HEK293T (cell line): Measurements from ENCODE around the gene UBE2L6.
A peak's percentile ranks its signal among the peaks of the same experiment; 100 is the strongest.

Experiments used
- CTCF ChIA-PET: fragments of 350-600 bp; formaldehyde crosslinking; extraction: SDS; loops from one replicate; lab custom pipeline; 2021; ENCODE audit warnings: antibody characterized with exemption, inconsistent platforms; lab: Yijun Ruan, JAX
- POLR2A ChIA-PET: fragments of 350-600 bp; formaldehyde crosslinking; extraction: SDS; loops from one replicate; lab custom pipeline; 2020; ENCODE audit warnings: antibody characterized with exemption, inconsistent platforms; lab: Yijun Ruan, JAX
- DNase-seq: peaks from one replicate; pipeline ENCODE4 v3.0.0; 2012; ENCODE audit warnings: mixed read lengths; ENCODE audit errors: extremely low spot score
- ARNT ChIP-seq: fragments of 450-650 bp; IDR thresholded peaks from 2 replicates; pipeline ENCODE4 v1.6.1; 2017; ENCODE audit warnings: mild to moderate bottlenecking
- BHLHE40 ChIP-seq: fragments of 450-650 bp; IDR thresholded peaks from 2 replicates; pipeline ENCODE4 v1.6.1; 2016; ENCODE audit warnings: mild to moderate bottlenecking, moderate library complexity, borderline replicate concordance
- CTBP1 ChIP-seq: fragments of 450-650 bp; IDR thresholded peaks from 2 replicates; pipeline ENCODE4 v1.6.1; 2016; ENCODE audit warnings: borderline replicate concordance
- ELF4 ChIP-seq: fragments of 450-650 bp; IDR thresholded peaks from 2 replicates; pipeline ENCODE4 v1.6.1; 2017; ENCODE audit warnings: antibody characterized with exemption
- FOXA1 ChIP-seq: fragments of 450-650 bp; IDR thresholded peaks from 2 replicates; pipeline ENCODE4 v1.6.1; 2016; ENCODE audit warnings: mild to moderate bottlenecking
- FOXK2 ChIP-seq: fragments of 450-650 bp; IDR thresholded peaks from 2 replicates; pipeline ENCODE4 v1.6.1; 2016; ENCODE audit warnings: mild to moderate bottlenecking
- FOXM1 ChIP-seq: fragments of 450-650 bp; IDR thresholded peaks from 2 replicates; pipeline ENCODE4 v1.6.1; 2017; ENCODE audit warnings: mild to moderate bottlenecking, borderline replicate concordance
- HDGF ChIP-seq: fragments of 450-650 bp; IDR thresholded peaks from 2 replicates; pipeline ENCODE4 v1.6.1; 2017; ENCODE audit warnings: antibody characterized with exemption, borderline replicate concordance
- L3MBTL2 ChIP-seq: fragments of 450-650 bp; conservative IDR thresholded peaks from 2 replicates; pipeline ENCODE4 v1.6.1; 2016; ENCODE audit warnings: mild to moderate bottlenecking
- LEF1 ChIP-seq: fragments of 450-650 bp; IDR thresholded peaks from 2 replicates; pipeline ENCODE4 v1.6.1; 2017; ENCODE audit warnings: mild to moderate bottlenecking, borderline replicate concordance
- NFRKB ChIP-seq: fragments of 450-650 bp; IDR thresholded peaks from 2 replicates; pipeline ENCODE4 v1.6.1; 2016; ENCODE audit warnings: mild to moderate bottlenecking, moderate library complexity
- PKNOX1 ChIP-seq: fragments of 450-650 bp; IDR thresholded peaks from 2 replicates; pipeline ENCODE4 v1.6.1; 2016
- SP1 ChIP-seq: fragments of 450-650 bp; IDR thresholded peaks from 2 replicates; pipeline ENCODE4 v1.6.1; 2017
- SUZ12 ChIP-seq: fragments of 450-650 bp; IDR thresholded peaks from 2 replicates; pipeline ENCODE4 v1.6.1; 2016; ENCODE audit warnings: mild to moderate bottlenecking
- TARDBP ChIP-seq: fragments of 450-650 bp; IDR thresholded peaks from 2 replicates; pipeline ENCODE4 v1.6.1; 2016
- ZNF384 ChIP-seq: fragments of 450-650 bp; IDR thresholded peaks from 2 replicates; pipeline ENCODE4 v1.6.1; 2016

UBE2L6 gene

GRCh38 chr11:57567515-57568329 is at the start of gene UBE2L6:
TSS of gene UBE2L6 (minus strand) at chr11:57567672. CDS start at chr11:57567611, 61 bp downstream.
- TF ChIP-seq FOXK2: no peak
- no peak for TF ChIP-seq FOXM1
- TF ChIP-seq FOXA1: no peak
- no peak for TF ChIP-seq HDGF
- TF ChIP-seq SUZ12: no peak
- TF ChIP-seq NFRKB: no peak
- no peak for TF ChIP-seq ZNF384
- no peak for TF ChIP-seq PKNOX1
- TF ChIP-seq TARDBP: no peak
- TF ChIP-seq LEF1: no peak
- no peak; the same call in 1 of the 2 replicates for TF ChIP-seq L3MBTL2
- no peak for TF ChIP-seq ELF4
- TF ChIP-seq CTBP1: no peak
- no peak for TF ChIP-seq BHLHE40
- ChIA-PET POLR2A (interaction anchor here (0.6 to 2.2 kb wide), 4 partner anchors 52 to 77 kb away, joined by 3 to 22 read pairs (median 6); partner anchors contain the start of gene SLC43A1), CTCF (interaction anchor here (0.5 to 3.0 kb wide), 16 partner anchors 10 to 263 kb away, joined by 3 to 59 read pairs (median 4); no protein-coding TSS in a partner anchor)
- peak; percentile 87 for DNase-seq

- CTCF ChIA-PET: no interaction called here
- DNase-seq: no peak
These were observed 49.1 kb upstream of the UBE2L6 start for GRCh38 chr11:57616595-57616994.

DNA sequence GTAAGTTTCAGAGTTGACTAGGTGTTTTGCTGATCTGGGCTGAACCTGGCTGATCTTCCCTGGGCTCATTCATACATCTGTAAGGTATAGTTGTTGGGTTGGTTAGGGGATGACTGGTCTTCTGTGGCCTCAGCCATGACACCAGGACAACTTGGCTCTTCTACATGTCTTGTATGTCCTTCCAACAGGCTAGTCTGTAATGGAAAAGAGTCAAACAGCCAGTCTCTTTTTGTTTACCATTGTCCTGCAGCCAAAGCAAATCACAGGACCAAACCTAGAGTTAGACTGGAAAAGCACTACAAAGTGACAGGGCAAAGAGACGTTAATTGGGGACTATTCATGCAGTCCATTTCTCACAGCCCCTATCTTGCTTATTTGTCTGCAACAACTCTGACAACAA is 47.8 kb upstream of the UBE2L6 start:
- TF ChIP-seq CTBP1 (no peak), SUZ12 (no peak), NFRKB (no peak), HDGF (no peak), PKNOX1 (no peak), BHLHE40 (no peak), ZNF384 (no peak), FOXA1 (no peak), LEF1 (no peak), TARDBP (no peak), L3MBTL2 (no peak), ARNT (no peak), FOXM1 (no peak), ELF4 (no peak)
- DNase-seq: no peak
- ChIA-PET POLR2A (no interaction called here), CTCF (no interaction called here)

More at GRCh38 chr11:57616595-57616994, 49.1 kb upstream of the UBE2L6 start:
- TF ChIP-seq LEF1 (no peak), FOXM1 (no peak), CTBP1 (no peak), PKNOX1 (no peak), NFRKB (no peak), BHLHE40 (no peak)
- POLR2A ChIA-PET: no interaction called here

GRCh38 chr11:57614234-57614772 is 46.8 kb upstream of the UBE2L6 start:
- ChIA-PET POLR2A (no interaction called here), CTCF (interaction anchor here (0.5 to 1.2 kb wide), 2 partner anchors 26 to 126 kb away, joined by 3 read pairs; no protein-coding TSS in a partner anchor)
- no peak for DNase-seq
- TF ChIP-seq ELF4: no peak
- TF ChIP-seq CTBP1: no peak
- no peak for TF ChIP-seq BHLHE40
- TF ChIP-seq FOXA1: no peak
- no peak for TF ChIP-seq SP1
- TF ChIP-seq FOXM1: no peak
- no peak for TF ChIP-seq L3MBTL2
- no peak for TF ChIP-seq FOXK2

DNA sequence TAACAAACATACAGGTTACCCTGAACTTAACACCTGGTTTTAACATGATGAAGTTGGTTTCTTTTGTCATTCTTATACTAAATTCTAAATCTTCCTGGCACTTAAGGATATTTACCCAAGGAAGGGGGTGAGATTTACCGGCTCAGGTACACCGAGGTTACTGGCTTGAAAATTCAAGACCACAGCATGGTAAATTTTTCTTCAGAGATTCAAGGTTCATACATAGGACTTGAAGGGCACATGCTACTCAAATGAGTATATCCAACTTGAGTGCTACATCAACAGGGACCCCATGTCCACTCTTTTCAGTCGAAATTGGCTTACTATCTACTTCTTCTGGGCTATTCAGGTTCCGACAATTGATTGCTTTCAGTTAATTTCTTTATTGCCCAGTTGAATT is 42.7 kb upstream of the UBE2L6 start:
- DNase-seq: no peak
- ChIA-PET POLR2A (no interaction called here), CTCF (no interaction called here)
- TF ChIP-seq SUZ12 (no peak), FOXM1 (no peak), ZNF384 (no peak), ARNT (no peak), LEF1 (no peak), CTBP1 (no peak), BHLHE40 (no peak), L3MBTL2 (no peak), ELF4 (no peak), FOXK2 (no peak), HDGF (no peak), SP1 (no peak), TARDBP (no peak), NFRKB (no peak), PKNOX1 (no peak)
